H9 (cell line): ENCODE measurements around the gene TCF7L1. TPM values are rescaled to one million over a fixed set of nuclear protein-coding genes. Genes with fewer than 3 reads are reported as not detected.

Source experiments
- DNase-seq: peaks from one replicate; pipeline ENCODE4 v3.0.0-alpha.2; 2017
- H2AFZ ChIP-seq: one replicate; pipeline ENCODE4 v1.6.1; 2013; ENCODE audit warnings: mild to moderate bottlenecking, low read length, control low read depth, moderate library complexity
- H2AK5ac ChIP-seq: 2 replicates; pipeline ENCODE4 v1.6.1; 2013; ENCODE audit warnings: low read length, control low read depth, mixed read lengths; ENCODE audit not compliant: insufficient read length
- H2BK120ac ChIP-seq: one replicate; pipeline ENCODE4 v1.6.1; 2013; ENCODE audit warnings: low read depth, mild to moderate bottlenecking, low read length, control low read depth, inconsistent platforms; ENCODE audit not compliant: poor library complexity, severe bottlenecking
- H2BK12ac ChIP-seq: 2 replicates; pipeline ENCODE4 v1.6.1; 2013; ENCODE audit warnings: low read length, control low read depth, mixed read lengths, low read depth; ENCODE audit not compliant: insufficient read length
- H2BK15ac ChIP-seq: 2 replicates; pipeline ENCODE4 v1.6.1; 2013; ENCODE audit warnings: low read depth, low read length, control low read depth
- H2BK20ac ChIP-seq: one replicate; pipeline ENCODE4 v1.6.1; 2013; ENCODE audit warnings: low read depth, mild to moderate bottlenecking, low read length, control low read depth, inconsistent platforms; ENCODE audit not compliant: poor library complexity, severe bottlenecking
- H2BK5ac ChIP-seq: 2 replicates; pipeline ENCODE4 v1.6.1; 2013; ENCODE audit warnings: low read length, control low read depth, mixed read lengths; ENCODE audit not compliant: insufficient read length
- H3K14ac ChIP-seq: 2 replicates; pipeline ENCODE4 v1.6.1; 2013; ENCODE audit warnings: low read length, control low read depth; ENCODE audit not compliant: insufficient read depth
- H3K18ac ChIP-seq: 2 replicates; pipeline ENCODE4 v1.6.1; 2013; ENCODE audit warnings: low read depth, mild to moderate bottlenecking, mixed read lengths, low read length, control low read depth; ENCODE audit not compliant: insufficient read length
- H3K23ac ChIP-seq: 2 replicates; pipeline ENCODE4 v1.6.1; 2013; ENCODE audit warnings: low read length, control low read depth, mixed read lengths, low read depth; ENCODE audit not compliant: insufficient read length
- H3K23me2 ChIP-seq: 2 replicates; pipeline ENCODE4 v1.6.1; 2013; ENCODE audit warnings: low read depth, mild to moderate bottlenecking, mixed read lengths, low read length, control low read depth; ENCODE audit not compliant: insufficient read length, poor library complexity, severe bottlenecking
- H3K27ac ChIP-seq: 2 replicates; pipeline ENCODE4 v1.5.1; 2013; ENCODE audit warnings: low read length, control low read depth, mixed read lengths, low read depth; ENCODE audit not compliant: insufficient read length
- H3K27me3 ChIP-seq: 2 replicates; pipeline ENCODE4 v1.6.1; 2013; ENCODE audit warnings: low read length, control low read depth, inconsistent platforms; ENCODE audit not compliant: insufficient read depth
- H3K4ac ChIP-seq: 2 replicates; pipeline ENCODE4 v1.6.1; 2013; ENCODE audit warnings: low read depth, mild to moderate bottlenecking, control low read depth, inconsistent platforms, low read length, moderate library complexity
- H3K4me1 ChIP-seq: 2 replicates; pipeline ENCODE4 v1.6.1; 2013; ENCODE audit warnings: low read length, control low read depth, inconsistent platforms; ENCODE audit not compliant: insufficient read depth
- H3K4me2 ChIP-seq: 2 replicates; pipeline ENCODE4 v1.6.1; 2013; ENCODE audit warnings: low read length, control low read depth, mixed read lengths; ENCODE audit not compliant: insufficient read length, insufficient read depth
- H3K56ac ChIP-seq: 2 replicates; pipeline ENCODE4 v1.6.1; 2013; ENCODE audit warnings: low read depth, mild to moderate bottlenecking, mixed read lengths, low read length, control low read depth; ENCODE audit not compliant: insufficient read length
- H3K79me1 ChIP-seq: 2 replicates; pipeline ENCODE4 v1.6.1; 2013; ENCODE audit warnings: low read depth, mild to moderate bottlenecking, moderate library complexity, low read length, control low read depth, inconsistent platforms; ENCODE audit not compliant: insufficient read depth, poor library complexity, severe bottlenecking
- H3K79me2 ChIP-seq: 2 replicates; pipeline ENCODE4 v1.6.1; 2013; ENCODE audit warnings: low read length, control low read depth, inconsistent platforms; ENCODE audit not compliant: insufficient read depth
- H3K9ac ChIP-seq: 2 replicates; pipeline ENCODE4 v1.6.1; 2013; ENCODE audit warnings: low read length, control low read depth, mixed read lengths; ENCODE audit not compliant: insufficient read length; ENCODE audit errors: extremely low read depth
- H3K9me3 ChIP-seq: one replicate; pipeline ENCODE4 v1.6.1; 2013; ENCODE audit warnings: low read depth, low read length, inconsistent platforms; ENCODE audit not compliant: control insufficient read depth
- H3T11ph ChIP-seq: one replicate; pipeline ENCODE4 v1.6.1; 2013; ENCODE audit warnings: mild to moderate bottlenecking, low read length, control low read depth, inconsistent platforms
- H4K20me1 ChIP-seq: one replicate; pipeline ENCODE4 v1.6.1; 2013; ENCODE audit not compliant: control insufficient read depth, insufficient read length, insufficient read depth
- H4K5ac ChIP-seq: 2 replicates; pipeline ENCODE4 v1.6.1; 2013; ENCODE audit warnings: low read depth, mild to moderate bottlenecking, mixed read lengths, low read length, control low read depth; ENCODE audit not compliant: insufficient read length
- H4K8ac ChIP-seq: replicated peaks from 2 replicates; pipeline ENCODE4 v1.6.1; 2013; ENCODE audit warnings: low read length, control low read depth, mixed read lengths, low read depth; ENCODE audit not compliant: insufficient read length
- H4K91ac ChIP-seq: 2 replicates; pipeline ENCODE4 v1.6.1; 2013; ENCODE audit warnings: low read depth, mild to moderate bottlenecking, moderate library complexity, mixed read lengths, low read length, control low read depth; ENCODE audit not compliant: insufficient read length
- H3K27ac Mint-ChIP-seq, 3 experiments: 2 replicates in 2 of 3; 3 replicates in 1 of 3; pipeline ENCODE4 v1.8.0; 2020 to 2021; ENCODE audit warnings: mixed read lengths in 3 of 3, mild to moderate bottlenecking in 1 of 3, moderate library complexity in 1 of 3
- H3K27me3 Mint-ChIP-seq: 2 replicates; pipeline ENCODE4 v1.8.0; 2021; ENCODE audit warnings: low read depth, mild to moderate bottlenecking, moderate library complexity, mixed read lengths
- H3K36me3 Mint-ChIP-seq, 3 experiments: 2 replicates in 2 of 3; 3 replicates in 1 of 3; pipeline ENCODE4 v1.8.0; 2020 to 2021; ENCODE audit warnings: low read depth in 3 of 3, mixed read lengths in 3 of 3; ENCODE audit not compliant: insufficient read depth in 1 of 3
- H3K4me1 Mint-ChIP-seq, 2 experiments: 2 replicates each; pipeline ENCODE4 v1.8.0; 2020; ENCODE audit warnings: mixed read lengths in 2 of 2
- H3K4me3 Mint-ChIP-seq, 2 experiments: 2 replicates in 1 of 2; 3 replicates in 1 of 2; pipeline ENCODE4 v1.8.0; 2020 to 2021; ENCODE audit warnings: mild to moderate bottlenecking in 2 of 2, mixed read lengths in 2 of 2, moderate library complexity in 1 of 2
- H3K9me3 Mint-ChIP-seq, 2 experiments: 2 replicates in 1 of 2; 3 replicates in 1 of 2; pipeline ENCODE4 v1.8.0; 2020; ENCODE audit warnings: mild to moderate bottlenecking in 2 of 2, mixed read lengths in 2 of 2, moderate library complexity in 1 of 2
- CTCF ChIP-seq: fragments of 200-600 bp; sonication (generic); conservative IDR thresholded peaks from 3 replicates; pipeline ENCODE4 v1.8.0; 2021; ENCODE audit warnings: antibody characterized with exemption, mild to moderate bottlenecking
- WGBS: extraction: QIAGEN DNeasy Blood & Tissue Kit; methylation state at CpG from one replicate; pipeline ENCODE4 v1.1.7; 2013; ENCODE audit warnings: missing lambda C conversion rate, low lambda C conversion rate, mixed read lengths; ENCODE audit not compliant: insufficient read length; ENCODE audit errors: extremely low coverage; 5-methylcytosine and 5-hydroxymethylcytosine counted together
- total RNA-seq: library from RNA; stranded (reverse); gene quantifications from 2 replicates; pipeline ENCODE4 v1.2.1, GENCODE V29; 2021

Gene TCF7L1
- total RNA-seq, 1 experiment from 2014 or later: 112 TPM

GRCh38 chr2:85170938-85171475, 37.8 kb downstream of the TCF7L1 start:
- Mint-ChIP-seq H3K4me1 (peaks cover 63 to 73% of the 10 kb centered on the region in 2 experiments), H3K4me3 (no peak overlapping the region; a peak in 1 of 5 replicates), H3K27ac (0 out of 7 replicates have a peak overlapping the region, but pooled peaks of 1 of the 3 experiments have one; percentile 25), H3K27me3 (no peaks in the 10 kb centered on the region), H3K36me3 (peaks cover 9 to 27% (median 22%) of the 10 kb centered on the region in 3 experiments; a peak in 6 of 7 replicates), H3K9me3 (no peaks in the 10 kb centered on the region)
- H3K4me1 ChIP-seq: peaks cover 15% of the 10 kb centered on the region
- no peak overlapping the region for H2BK15ac ChIP-seq
- no peak for TF ChIP-seq CTCF
- no peak overlapping the region for H3K56ac ChIP-seq
- no peak overlapping the region for H3K9ac ChIP-seq
- no peak overlapping the region for H3K18ac ChIP-seq
- H2AK5ac ChIP-seq: no peak overlapping the region
- H2BK120ac ChIP-seq: no peak overlapping the region
- no peak overlapping the region for H2BK5ac ChIP-seq
- no peak overlapping the region for H2AFZ ChIP-seq
- no CpG with 5 or more reads among the region's 6 CpGs for WGBS
- DNase-seq: no peak
- no peak overlapping the region for H3K14ac ChIP-seq
- no peak overlapping the region for H4K5ac ChIP-seq
- peaks cover 33% of the 10 kb centered on the region for H3K79me2 ChIP-seq
- no peak overlapping the region for H2BK20ac ChIP-seq
- H3K23me2 ChIP-seq: no peaks in the 10 kb centered on the region
- peaks cover 3% of the 10 kb centered on the region for H3K79me1 ChIP-seq
- no peak overlapping the region for H2BK12ac ChIP-seq
- H4K8ac ChIP-seq: no peak overlapping the region
- no peak overlapping the region for H3K27ac ChIP-seq
- H3K27me3 ChIP-seq: no peaks in the 10 kb centered on the region
- H4K91ac ChIP-seq: no peak overlapping the region
- no peak overlapping the region for H3K23ac ChIP-seq
- H3K4ac ChIP-seq: no peak overlapping the region
- H4K20me1 ChIP-seq: no peaks in the 10 kb centered on the region
- no peak overlapping the region for H3K4me2 ChIP-seq
- no peaks in the 10 kb centered on the region for H3K9me3 ChIP-seq
- no peak overlapping the region for H3T11ph ChIP-seq
